Lower leg skin (tissue), 4 donors: ENCODE data around the gene KIF3B. TPM values are rescaled to one million over a fixed set of nuclear protein-coding genes. Genes with fewer than 3 reads are reported as not detected.

Source experiments
- DNase-seq, 2 donors: peaks; one replicate each; pipeline ENCODE4 v3.0.0-alpha.2; 2019; ENCODE audit warnings: low spot score in 2 of 2
- H3K4me3 ChIP-seq: fragments of 200-600 bp; sonication (generic); 2 replicates; pipeline ENCODE4 v1.5.1; 2017; ENCODE audit warnings: mild to moderate bottlenecking, low read depth; ENCODE audit not compliant: poor library complexity, severe bottlenecking
- CTCF ChIP-seq, 3 donors: fragments of 450-650 bp; IDR thresholded peaks; one replicate each; pipeline ENCODE4 v1.5.1; 2016; ENCODE audit warnings: antibody characterized with exemption in 3 of 3, mild to moderate bottlenecking in 3 of 3, moderate library complexity in 2 of 3
- POLR2A ChIP-seq, 2 donors: fragments of 450-650 bp; IDR thresholded peaks; one replicate each; pipeline ENCODE4 v1.6.1; 2016 to 2017; ENCODE audit warnings: antibody characterized with exemption in 2 of 2, mild to moderate bottlenecking in 1 of 2, moderate library complexity in 1 of 2
- WGBS, 2 donors: methylation state at CpG; one replicate each; pipeline ENCODE4 v1.1.5; 2018; 5-methylcytosine and 5-hydroxymethylcytosine counted together
- intact Hi-C: fragments of 100-400 bp; cut with DNase I; formaldehyde crosslinking; loops from one replicate; pipeline ENCODE4 v1.15.0; 2023; ENCODE audit warnings: low total_unique reads
- total RNA-seq, 4 donors: library from RNA; depleted of rRNA; stranded (reverse); fragments of >200 nt; gene quantifications; one replicate each; pipeline ENCODE4 v1.1.0, GENCODE V29; 2016

Gene KIF3B
- total RNA-seq, 4 donors from 2014 or later = 9.7 to 17.8 (median 13.1) TPM

GRCh38 chr20:32325706-32326503 is 48.5 kb downstream of the KIF3B start:
- TF ChIP-seq CTCF (IDR thresholded peaks at IDR 0.05) (no peak), POLR2A (IDR thresholded peaks at IDR 0.05) (no peak)
- intact Hi-C loops = no loop called here
- DNase-seq = no peak
- WGBS, 2 donors = 75 to 79% methylated on average over 6 of the region's 6 CpGs
- no peak overlapping the region for H3K4me3 ChIP-seq

GRCh38 chr20:32326504-32326845 is 49.0 kb downstream of the KIF3B start:
- intact Hi-C loops = no loop called here
- no peak overlapping the region for H3K4me3 ChIP-seq
- TF ChIP-seq CTCF (IDR thresholded peaks at IDR 0.05) = peak in 1 of 3 donors; percentile 21
- TF ChIP-seq POLR2A (IDR thresholded peaks at IDR 0.05) = no peak
- 68 to 72% methylated on average over 1 of the region's 1 CpG for WGBS, 2 donors
- no peak for DNase-seq

GRCh38 chr20:32327087-32327681 is 49.7 kb downstream of the KIF3B start:
- WGBS, 2 donors = 97 to 98% methylated on average over 9 of the region's 9 CpGs
- intact Hi-C loops = no loop called here
- TF ChIP-seq POLR2A (IDR thresholded peaks at IDR 0.05) (no peak), CTCF (IDR thresholded peaks at IDR 0.05) (no peak)
- no peak overlapping the region for H3K4me3 ChIP-seq
- no peak for DNase-seq

- intact Hi-C loops = no loop called here
Measured at GRCh38 chr20:32329817-32330554, 52.5 kb downstream of the KIF3B start.

GRCh38 chr20:32330555-32330897 is 53.1 kb downstream of the KIF3B start:
- no peak for DNase-seq
- WGBS, 2 donors = 91 to 94% methylated on average over 1 of the region's 1 CpG
- TF ChIP-seq POLR2A (IDR thresholded peaks at IDR 0.05) = no peak
- no peak for TF ChIP-seq CTCF (IDR thresholded peaks at IDR 0.05)
- intact Hi-C loops = no loop called here
- H3K4me3 ChIP-seq = no peak overlapping the region

More at GRCh38 chr20:32329817-32330554, 52.5 kb downstream of the KIF3B start:
- TF ChIP-seq CTCF (IDR thresholded peaks at IDR 0.05) (no peak), POLR2A (IDR thresholded peaks at IDR 0.05) (no peak)
- H3K4me3 ChIP-seq = no peak overlapping the region
- 81 to 87% methylated on average over 7 of the region's 7 CpGs for WGBS, 2 donors
- DNase-seq = no peak
